Kidney (tissue), 14 donors: ENCODE results near the gene DNAJC15. TPM values are rescaled to one million over a fixed set of nuclear protein-coding genes. Genes with fewer than 3 reads are reported as not detected.

Experiments used
- DNase-seq, 5 donors: peaks; one replicate each; pipeline ENCODE4 v3.0.0-alpha.2; 2013 to 2020
- FAIRE-seq: peaks from 2 replicates; lab custom pipeline; 2012; peaks lifted over from hg19 to GRCh38; lab: Jason Lieb, UNC
- H3K27ac ChIP-seq, 2 donors: one replicate each; pipeline ENCODE4 v1.7.0; 2013; ENCODE audit warnings: low read depth in 2 of 2, low read length in 2 of 2, inconsistent platforms in 1 of 2
- H3K27me3 ChIP-seq: one replicate; pipeline ENCODE4 v1.7.1; 2013; ENCODE audit warnings: low read length, inconsistent platforms; ENCODE audit not compliant: control insufficient read depth, insufficient read depth
- H3K36me3 ChIP-seq, 3 donors: one replicate each; pipeline versions ENCODE4 v1.7.0 to v1.7.1; 2013; ENCODE audit warnings: low read length in 3 of 3, control low read depth in 1 of 3, inconsistent platforms in 1 of 3; ENCODE audit not compliant: insufficient read depth in 3 of 3, control insufficient read depth in 2 of 3
- H3K4me1 ChIP-seq, 3 donors: one replicate each; pipeline versions ENCODE4 v1.7.0 to v1.7.1; 2013; ENCODE audit warnings: low read length in 3 of 3, inconsistent platforms in 1 of 3, low read depth in 1 of 3; ENCODE audit not compliant: control insufficient read depth in 2 of 3, insufficient read depth in 2 of 3
- H3K4me3 ChIP-seq, 3 donors: one replicate each; pipeline versions ENCODE4 v1.7.0 to v1.8.1; 2013; ENCODE audit warnings: low read length in 3 of 3, control low read depth in 1 of 3, inconsistent platforms in 1 of 3
- H3K9ac ChIP-seq, 3 donors: one replicate each; pipeline versions ENCODE4 v1.7.0 to v1.7.1; 2013; ENCODE audit warnings: low read length in 3 of 3, control low read depth in 1 of 3, inconsistent platforms in 1 of 3
- H3K9me3 ChIP-seq, 3 donors: one replicate each; pipeline versions ENCODE4 v1.7.0 to v1.7.1; 2013; ENCODE audit warnings: low read length in 3 of 3, control low read depth in 1 of 3, inconsistent platforms in 1 of 3; ENCODE audit not compliant: control insufficient read depth in 2 of 3, insufficient read depth in 1 of 3
- intact Hi-C: fragments of 100-400 bp; cut with DNase I; formaldehyde crosslinking; loops from one replicate; pipeline ENCODE4 v1.11.1; 2022
- polyA plus RNA-seq: library from polyadenylated mRNA; stranded (reverse); fragments of 350-450 nt; fragmentation: Illumina TruSeq; extraction: RNeasy Lipid Tissue Mini Kit (QIAGEN cat#74804); gene quantifications from one replicate; pipeline ENCODE4 v1.2.3, GENCODE V29; 2014; ENCODE audit warnings: low read depth, low replicate concordance; ENCODE audit not compliant: insufficient read depth
- total RNA-seq: library from RNA; stranded (reverse); fragmentation: NEBNext Ultra II Directional; extraction: Animal tissue kit (Norgen Biotek cat#: 25700); gene quantifications from one replicate; pipeline ENCODE4 v1.2.1, GENCODE V29; 2021
- TF ChIP-seq, protein P1 (sequence below): IDR thresholded peaks from 3 replicates; pipeline ENCODE4 v1.5.1; 2012; ENCODE audit warnings: mild to moderate bottlenecking, moderate library complexity, borderline replicate concordance; ENCODE audit not compliant: insufficient read depth; ENCODE audit errors: extremely low read depth
- donor health status: control.
- donor health status: control.
- donor health status: control.
- donor health status: control.
- donor health status: control.
- donor health status: DM: yes; HTN: yes; CAD: no.
- donor health status: Normal renal cell carcinoma (clear cell type).

Gene DNAJC15
- total and polyA plus RNA-seq, 2 donors from 2014 or later: 18.8 to 31.0 TPM

DNA sequence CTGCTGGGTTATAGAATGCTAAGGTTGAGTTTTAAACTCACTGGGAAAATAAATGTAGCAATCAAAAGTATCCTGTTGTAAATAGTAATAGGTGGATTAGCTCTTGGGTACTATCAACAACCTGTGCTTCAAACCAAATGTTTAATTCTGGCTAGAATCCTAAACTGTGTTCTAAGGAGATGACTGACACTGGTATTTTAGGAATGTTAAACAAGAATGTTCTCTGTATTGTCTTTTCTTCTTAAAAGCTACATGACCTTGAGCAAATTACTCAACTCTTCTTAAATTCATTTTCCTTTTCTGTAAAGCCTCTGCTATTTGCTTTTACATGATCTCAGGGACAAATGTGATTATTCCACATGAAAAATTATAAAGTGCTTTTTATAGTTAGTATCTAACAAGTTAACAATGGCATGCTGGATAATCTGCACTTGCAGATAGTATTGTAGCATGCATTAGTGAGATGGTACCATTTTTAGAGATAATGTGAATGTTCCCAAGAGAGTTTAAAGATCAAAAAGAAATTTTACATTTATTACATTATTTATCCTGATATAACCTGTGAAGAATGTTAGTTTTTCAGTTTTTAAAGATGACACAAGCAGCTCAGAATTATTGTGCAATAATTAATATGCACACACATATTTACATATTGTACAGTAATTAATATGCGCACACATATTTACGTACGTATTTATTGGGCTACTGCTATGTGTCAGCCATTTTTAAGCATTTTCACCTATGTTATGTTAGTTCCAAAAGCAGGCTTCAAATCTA, 17.7 kb upstream of the DNAJC15 start:
- peaks cover 0 to 7% (median 0%) of the 10 kb centered on the region in 3 donors for H3K4me1 ChIP-seq
- H3K9me3 ChIP-seq: no peaks in the 10 kb centered on the region
- TF ChIP-seq, protein P1, sequence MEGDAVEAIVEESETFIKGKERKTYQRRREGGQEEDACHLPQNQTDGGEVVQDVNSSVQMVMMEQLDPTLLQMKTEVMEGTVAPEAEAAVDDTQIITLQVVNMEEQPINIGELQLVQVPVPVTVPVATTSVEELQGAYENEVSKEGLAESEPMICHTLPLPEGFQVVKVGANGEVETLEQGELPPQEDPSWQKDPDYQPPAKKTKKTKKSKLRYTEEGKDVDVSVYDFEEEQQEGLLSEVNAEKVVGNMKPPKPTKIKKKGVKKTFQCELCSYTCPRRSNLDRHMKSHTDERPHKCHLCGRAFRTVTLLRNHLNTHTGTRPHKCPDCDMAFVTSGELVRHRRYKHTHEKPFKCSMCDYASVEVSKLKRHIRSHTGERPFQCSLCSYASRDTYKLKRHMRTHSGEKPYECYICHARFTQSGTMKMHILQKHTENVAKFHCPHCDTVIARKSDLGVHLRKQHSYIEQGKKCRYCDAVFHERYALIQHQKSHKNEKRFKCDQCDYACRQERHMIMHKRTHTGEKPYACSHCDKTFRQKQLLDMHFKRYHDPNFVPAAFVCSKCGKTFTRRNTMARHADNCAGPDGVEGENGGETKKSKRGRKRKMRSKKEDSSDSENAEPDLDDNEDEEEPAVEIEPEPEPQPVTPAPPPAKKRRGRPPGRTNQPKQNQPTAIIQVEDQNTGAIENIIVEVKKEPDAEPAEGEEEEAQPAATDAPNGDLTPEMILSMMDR: no peak
- FAIRE-seq (no peak), DNase-seq (peak in 2 of 5 donors; percentile 28 to 42)
- no peak overlapping the region for H3K9ac ChIP-seq
- no peak overlapping the region for H3K4me3 ChIP-seq
- H3K27me3 ChIP-seq: no peaks in the 10 kb centered on the region
- H3K36me3 ChIP-seq: no peaks in the 10 kb centered on the region
- no peak overlapping the region for H3K27ac ChIP-seq
- intact Hi-C loops: no loop called here

DNA sequence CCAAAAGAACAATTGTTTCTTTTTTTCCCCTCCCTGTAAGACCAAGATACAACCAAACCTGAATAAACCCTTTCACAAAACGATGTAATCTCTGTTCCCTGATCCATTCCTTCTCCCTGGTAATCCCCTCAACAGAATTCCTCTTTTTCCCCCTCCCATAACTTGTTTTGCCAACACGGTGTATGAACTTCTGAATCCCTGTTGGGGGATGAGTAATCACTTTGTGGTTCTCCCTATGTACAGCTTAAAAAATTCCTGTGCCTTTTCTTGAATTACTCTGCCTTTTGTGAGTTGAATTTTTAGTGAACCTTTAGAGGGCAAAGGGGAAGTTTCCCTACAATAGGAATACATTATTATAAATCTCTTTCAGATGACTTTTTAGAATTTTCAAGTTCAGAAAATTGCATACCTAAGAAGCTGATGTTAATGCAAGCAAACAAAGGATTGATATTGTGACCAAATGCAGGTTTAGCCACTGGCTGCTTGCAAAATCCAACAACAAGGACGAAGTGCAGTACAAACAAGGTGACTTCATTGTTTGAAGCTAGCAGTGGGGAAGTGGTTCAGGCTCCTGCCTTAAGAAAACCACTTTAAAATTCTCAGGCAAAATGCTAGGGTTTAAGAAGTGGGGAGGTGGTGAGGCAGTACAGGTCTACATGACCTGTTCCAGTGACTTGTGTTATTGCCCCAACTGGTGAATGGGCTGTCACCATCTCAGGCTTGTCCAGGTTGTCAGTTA, 16.3 kb upstream of the DNAJC15 start:
- DNase-seq (no peak), FAIRE-seq (no peak)
- Histone ChIP-seq H3K36me3 (no peaks in the 10 kb centered on the region), H3K27me3 (no peaks in the 10 kb centered on the region), H3K9ac (no peak overlapping the region), H3K4me1 (peaks cover 0 to 7% (median 0%) of the 10 kb centered on the region in 3 donors), H3K9me3 (no peaks in the 10 kb centered on the region), H3K4me3 (no peak overlapping the region), H3K27ac (no peak overlapping the region)
- intact Hi-C loops: no loop called here
- TF ChIP-seq, protein P1: no peak

DNA sequence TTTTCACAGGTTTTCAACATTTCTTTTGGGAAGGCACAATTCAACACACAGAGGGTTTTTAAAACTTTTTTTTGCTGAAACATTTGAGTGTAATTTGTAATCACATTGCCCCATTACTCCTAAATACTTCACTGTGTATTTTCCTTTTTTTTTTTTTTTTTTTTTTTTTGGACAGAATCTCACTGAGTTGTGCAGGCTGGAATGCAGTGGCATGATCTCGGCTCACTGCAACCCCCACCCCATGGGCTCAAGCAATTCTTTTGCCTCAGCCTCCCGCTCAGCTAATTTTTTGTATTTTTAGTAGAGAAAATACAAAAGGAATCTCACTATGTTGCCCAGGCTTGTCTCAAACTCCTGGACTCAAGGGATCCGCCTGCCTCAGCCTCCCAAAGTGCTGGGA, 14.8 kb upstream of the DNAJC15 start:
- Histone ChIP-seq H3K27ac (no peak overlapping the region), H3K9ac (no peak overlapping the region), H3K4me1 (peaks cover 0 to 7% (median 0%) of the 10 kb centered on the region in 3 donors), H3K4me3 (no peak overlapping the region), H3K36me3 (no peaks in the 10 kb centered on the region), H3K27me3 (no peaks in the 10 kb centered on the region), H3K9me3 (no peaks in the 10 kb centered on the region)
- DNase-seq: no peak
- intact Hi-C loops: no loop called here
- TF ChIP-seq, protein P1: no peak
- no peak for FAIRE-seq
